Tibial artery (tissue), 4 donors: ENCODE measurements around the gene PTPRG.

Source experiments
- DNase-seq, 2 donors: peaks; one replicate each; pipeline ENCODE4 v3.0.0-alpha.2; 2019
- H3K27ac ChIP-seq, 2 donors: fragments of 200-600 bp; sonication (generic) in 1 of 2; 1 replicate in 1 of 2; 2 replicates in 1 of 2; pipeline ENCODE4 v1.5.1; 2018 to 2019; ENCODE audit warnings: mild to moderate bottlenecking in 1 of 2
- H3K27me3 ChIP-seq, 2 donors: fragments of 200-600 bp; sonication (generic) in 1 of 2; one replicate each; pipeline versions ENCODE4 v1.5.1 to v1.6.0; 2016 to 2019
- H3K36me3 ChIP-seq, 3 donors: fragments of 200-600 bp; sonication (generic) in 2 of 3; one replicate each; pipeline ENCODE4 v1.5.1; 2016 to 2019; ENCODE audit warnings: mild to moderate bottlenecking in 2 of 3
- H3K4me1 ChIP-seq, 4 donors: fragments of 200-600 bp; sonication (generic) in 2 of 4; 1 replicate in 3 of 4; 2 replicates in 1 of 4; pipeline ENCODE4 v1.5.1; 2016 to 2019
- H3K4me3 ChIP-seq, 2 donors: fragments of 200-600 bp; sonication (generic) in 1 of 2; 1 replicate in 1 of 2; 2 replicates in 1 of 2; pipeline ENCODE4 v1.5.1; 2018 to 2019; ENCODE audit warnings: mild to moderate bottlenecking in 2 of 2
- H3K9me3 ChIP-seq, 3 donors: fragments of 200-600 bp; sonication (generic) in 1 of 3; one replicate each; pipeline ENCODE4 v1.5.1; 2016 to 2019
- CTCF ChIP-seq, 2 experiments: fragments of 200-600 bp in 1 of 2; fragments of 450-650 bp in 1 of 2; IDR thresholded peaks; one replicate each; pipeline ENCODE4 v1.5.1; 2017 to 2019; ENCODE audit warnings: antibody characterized with exemption in 2 of 2, mild to moderate bottlenecking in 1 of 2, moderate library complexity in 1 of 2
- intact Hi-C: fragments of 100-400 bp; cut with DNase I; formaldehyde crosslinking; loops from one replicate; pipeline ENCODE4 v1.15.0; 2023; ENCODE audit warnings: low total_unique reads

The PTPRG gene

DNA sequence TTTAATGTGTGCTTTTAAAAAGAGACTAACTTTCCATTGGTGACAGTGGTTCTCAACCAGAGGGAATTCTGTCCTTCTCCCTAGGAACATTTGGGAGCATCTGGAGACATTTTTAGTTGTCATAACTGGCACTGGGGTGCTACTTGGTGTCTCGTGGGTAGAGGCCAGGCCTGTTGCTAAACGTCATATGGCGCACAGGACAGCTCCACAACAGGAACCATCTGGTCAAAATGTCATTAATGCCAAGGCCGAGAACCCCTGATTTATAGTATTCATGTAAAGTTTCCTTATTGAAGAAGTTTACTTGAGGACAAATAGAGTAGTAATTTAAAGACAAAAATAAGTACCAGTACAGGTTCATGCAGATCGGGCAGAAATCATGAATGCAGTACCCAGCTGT, 647.7 kb downstream of the PTPRG start:
- no peak for TF ChIP-seq CTCF (IDR thresholded peaks at IDR 0.05)
- Histone ChIP-seq H3K9me3 (no peaks in the 10 kb centered on the region), H3K4me3 (no peak overlapping the region), H3K4me1 (peaks cover 0 to 27% (median 1%) of the 10 kb centered on the region in 4 donors), H3K27me3 (no peaks in the 10 kb centered on the region), H3K36me3 (peaks cover 3 to 28% (median 25%) of the 10 kb centered on the region in 3 donors), H3K27ac (no peak overlapping the region)
- DNase-seq: no peak
- intact Hi-C loops: no loop called here

GRCh38 chr3:62210011-62210410, 648.6 kb downstream of the PTPRG start:
- Histone ChIP-seq H3K27ac (no peak overlapping the region), H3K36me3 (peaks cover 0 to 22% (median 22%) of the 10 kb centered on the region in 3 donors), H3K9me3 (no peaks in the 10 kb centered on the region), H3K4me1 (peaks cover 0 to 27% (median 1%) of the 10 kb centered on the region in 4 donors), H3K27me3 (no peaks in the 10 kb centered on the region), H3K4me3 (no peak overlapping the region)
- no peak for DNase-seq
- intact Hi-C loops: no loop called here
- no peak for TF ChIP-seq CTCF (IDR thresholded peaks at IDR 0.05)

DNA sequence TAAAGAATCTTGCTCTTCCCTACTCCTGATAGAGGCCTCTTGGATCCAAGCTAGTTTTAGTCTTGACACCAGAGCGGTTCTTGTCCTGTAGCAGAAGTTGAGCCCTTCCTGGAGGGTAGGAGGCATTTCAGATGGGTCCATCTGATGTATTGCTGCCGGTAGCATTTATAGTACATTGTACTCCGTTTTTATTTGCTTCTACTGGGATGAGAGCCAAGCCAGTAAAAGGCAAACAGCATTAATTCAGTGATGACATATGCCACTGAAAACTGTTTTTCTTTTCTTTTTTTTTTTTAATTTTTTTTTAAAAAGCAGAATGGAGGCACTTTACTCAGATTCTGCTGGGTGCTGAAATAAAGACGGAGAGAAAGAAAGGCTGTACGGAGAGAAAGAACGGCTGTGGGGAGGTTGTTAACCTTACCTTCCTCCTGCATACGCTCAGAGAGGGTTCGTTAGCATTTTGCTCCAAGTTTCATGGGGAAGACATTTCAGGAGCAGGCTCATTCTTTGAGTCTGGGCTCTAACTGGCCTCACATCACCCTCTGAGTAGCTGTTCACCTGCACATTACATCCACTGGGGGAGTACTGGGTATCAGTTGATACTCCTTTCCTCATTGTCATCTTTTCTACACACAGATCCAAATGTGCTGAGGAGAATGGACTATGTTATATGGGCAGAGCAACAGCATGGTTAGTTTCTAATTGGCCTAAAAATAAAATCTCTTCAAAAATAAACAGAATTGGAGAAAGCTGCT, 650.5 kb downstream of the PTPRG start:
- intact Hi-C loops: no loop called here
- peak in 1 of 2 experiments; percentile 18 for TF ChIP-seq CTCF (IDR thresholded peaks at IDR 0.05)
- H3K36me3 ChIP-seq: peaks cover 0 to 13% (median 8%) of the 10 kb centered on the region in 3 donors
- no peak for DNase-seq
- H3K9me3 ChIP-seq: no peaks in the 10 kb centered on the region
- H3K27ac ChIP-seq: no peak overlapping the region
- H3K4me3 ChIP-seq: no peak overlapping the region
- H3K27me3 ChIP-seq: no peaks in the 10 kb centered on the region
- peaks cover 0 to 27% (median 1%) of the 10 kb centered on the region in 4 donors for H3K4me1 ChIP-seq

DNA sequence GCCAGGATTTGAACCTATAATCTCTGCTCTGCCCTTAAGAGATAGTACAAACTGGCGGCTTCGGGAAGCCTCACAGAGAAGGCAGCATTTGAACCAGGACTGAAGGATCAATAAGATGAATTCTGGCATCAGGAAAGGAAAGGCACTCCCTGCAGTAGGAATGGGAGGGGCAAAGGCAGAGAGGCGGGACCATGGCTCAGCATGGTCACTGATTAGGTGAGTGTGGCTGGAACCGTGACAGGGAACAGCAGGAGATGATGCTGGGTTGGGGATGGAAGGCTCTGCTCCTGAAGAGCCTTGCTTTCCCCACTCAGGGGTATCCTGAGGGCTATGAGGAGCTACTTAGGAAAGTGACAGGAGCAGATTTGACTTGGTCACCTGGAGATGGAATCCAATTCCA, 653.5 kb downstream of the PTPRG start:
- DNase-seq: no peak
- H3K27me3 ChIP-seq: no peaks in the 10 kb centered on the region
- TF ChIP-seq CTCF (IDR thresholded peaks at IDR 0.05): no peak
- H3K9me3 ChIP-seq: no peaks in the 10 kb centered on the region
- H3K4me3 ChIP-seq: no peak overlapping the region
- H3K36me3 ChIP-seq: peaks cover 11 to 29% (median 29%) of the 10 kb centered on the region in 3 donors
- H3K27ac ChIP-seq: no peak overlapping the region
- peaks cover 0 to 17% (median 1%) of the 10 kb centered on the region in 4 donors for H3K4me1 ChIP-seq
- intact Hi-C loops: no loop called here

DNA sequence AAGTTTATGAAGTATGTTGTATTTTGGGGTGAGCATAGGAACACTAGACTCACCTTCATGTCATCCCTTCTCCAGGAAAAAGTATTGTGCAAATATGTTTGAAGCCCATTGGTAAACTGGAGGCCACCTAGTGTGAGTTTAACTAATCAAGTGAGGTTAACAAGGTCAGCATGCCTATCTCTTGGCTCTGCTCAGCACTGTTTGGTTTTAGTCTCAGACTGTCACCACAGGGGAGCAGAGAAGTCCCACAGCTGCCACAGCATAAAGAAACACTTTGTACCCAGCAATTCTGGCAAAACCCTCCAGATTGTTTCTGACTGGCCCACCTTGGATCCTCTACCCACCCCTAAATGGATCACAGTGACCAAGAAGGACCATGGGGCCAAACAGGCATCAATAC, 659.2 kb downstream of the PTPRG start:
- no peak for TF ChIP-seq CTCF (IDR thresholded peaks at IDR 0.05)
- Histone ChIP-seq H3K4me3 (no peak overlapping the region), H3K27me3 (no peaks in the 10 kb centered on the region), H3K36me3 (peaks cover 37 to 54% (median 46%) of the 10 kb centered on the region in 3 donors), H3K4me1 (no peaks in the 10 kb centered on the region), H3K9me3 (no peaks in the 10 kb centered on the region), H3K27ac (no peak overlapping the region)
- intact Hi-C loops: no loop called here
- DNase-seq: no peak
